Activated T-cell treated with anti-CD3 and anti-CD28 coated beads, Interleukin-2, amount 50 U/mL, for 4 hours (primary cell): ENCODE results near the gene SPSB2. TPM values are rescaled to one million over a fixed set of nuclear protein-coding genes. Genes with fewer than 3 reads are reported as not detected.

Source experiments
- ATAC-seq, 2 donors: fragments of 200-7000 bp; cut with Tn5 transposase; one replicate each; pipeline ENCODE4 v1.10.0; 2021
- DNase-seq: peaks from one replicate; pipeline ENCODE4 v3.0.0-alpha.2; 2020
- H3K27me3 Mint-ChIP-seq: one replicate; pipeline ENCODE4 v1.8.0; 2021; ENCODE audit warnings: low read depth, mixed read lengths
- H3K36me3 Mint-ChIP-seq: one replicate; pipeline ENCODE4 v1.8.0; 2022; ENCODE audit warnings: mixed read lengths; ENCODE audit not compliant: insufficient read depth
- H3K4me1 Mint-ChIP-seq: one replicate; pipeline ENCODE4 v1.8.0; 2021; ENCODE audit warnings: low read depth, mixed read lengths
- H3K4me3 Mint-ChIP-seq: one replicate; pipeline ENCODE4 v1.8.0; 2021; ENCODE audit warnings: mild to moderate bottlenecking, moderate library complexity, mixed read lengths
- H3K9me3 Mint-ChIP-seq: one replicate; pipeline ENCODE4 v1.8.0; 2021; ENCODE audit warnings: mixed read lengths
- total RNA-seq, 3 donors: library from RNA; stranded (reverse); gene quantifications; one replicate each; pipeline ENCODE4 v1.2.1, GENCODE V29; 2021

Gene SPSB2, protein sequence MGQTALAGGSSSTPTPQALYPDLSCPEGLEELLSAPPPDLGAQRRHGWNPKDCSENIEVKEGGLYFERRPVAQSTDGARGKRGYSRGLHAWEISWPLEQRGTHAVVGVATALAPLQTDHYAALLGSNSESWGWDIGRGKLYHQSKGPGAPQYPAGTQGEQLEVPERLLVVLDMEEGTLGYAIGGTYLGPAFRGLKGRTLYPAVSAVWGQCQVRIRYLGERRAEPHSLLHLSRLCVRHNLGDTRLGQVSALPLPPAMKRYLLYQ
- 1 to 10 TPM; 5.6 to 8.5 (median 6.7) TPM for total RNA-seq

DNA sequence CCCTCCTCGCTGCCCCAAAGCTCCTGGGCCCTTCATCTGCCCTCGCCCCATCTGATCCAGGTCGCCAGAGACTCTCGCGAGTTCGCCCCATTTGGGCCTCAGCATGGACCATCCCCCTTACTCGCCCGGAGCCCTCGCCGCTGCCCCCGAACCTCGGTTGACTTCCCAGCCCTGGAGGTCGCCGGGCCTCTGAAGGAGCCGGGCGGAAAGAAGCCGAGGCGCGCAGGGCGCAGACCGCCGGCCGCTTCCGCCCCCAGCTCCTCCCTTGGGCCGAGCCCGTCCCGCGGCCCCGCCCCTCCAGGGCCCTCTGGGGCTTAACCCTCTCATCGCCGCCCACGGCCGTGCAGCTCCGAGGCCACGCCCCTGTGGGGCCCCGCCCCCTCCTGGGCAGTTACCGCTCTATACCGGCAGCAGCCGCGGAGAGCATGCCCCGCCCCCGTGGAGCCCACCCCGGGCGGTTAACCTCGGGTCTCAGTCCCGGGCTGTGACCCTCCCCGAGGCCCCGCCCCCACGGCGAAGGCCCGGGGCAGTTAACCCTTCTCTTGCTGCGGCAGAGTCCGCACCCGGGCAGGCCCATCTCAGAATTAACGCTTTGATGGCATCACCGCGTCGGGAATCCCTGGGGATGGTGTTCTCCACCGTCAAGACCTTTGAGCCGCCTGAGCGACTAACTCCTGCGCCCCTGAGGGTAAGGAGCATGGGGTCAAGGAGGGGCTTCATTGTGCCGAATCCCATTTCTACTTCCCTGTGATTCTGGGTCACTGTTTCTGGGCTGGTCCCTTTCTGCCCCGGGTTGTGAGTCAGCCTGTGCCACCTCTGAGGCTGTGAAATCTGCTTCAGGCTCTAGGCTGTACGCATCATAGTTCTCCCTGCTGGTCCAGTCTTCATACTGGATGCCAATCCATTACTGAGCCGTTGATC, at the start of gene SPSB2:
SPSB2 (minus strand) TSS at position 210 of the 921 bp plus-strand sequence. CDS start 402 bp downstream, outside the sequence.
- peak within 1 kb of the TSS; percentile 92 for H3K4me3 Mint-ChIP-seq
- peaks cover 26% of the 10 kb centered on the region for H3K36me3 Mint-ChIP-seq
- ATAC-seq = peak; percentile 81 to 83
- no peaks in the 10 kb centered on the region for H3K9me3 Mint-ChIP-seq
- peaks cover 45% of the 10 kb centered on the region for H3K4me1 Mint-ChIP-seq
- peak; percentile 99 for DNase-seq
- no peaks in the 10 kb centered on the region for H3K27me3 Mint-ChIP-seq

DNA sequence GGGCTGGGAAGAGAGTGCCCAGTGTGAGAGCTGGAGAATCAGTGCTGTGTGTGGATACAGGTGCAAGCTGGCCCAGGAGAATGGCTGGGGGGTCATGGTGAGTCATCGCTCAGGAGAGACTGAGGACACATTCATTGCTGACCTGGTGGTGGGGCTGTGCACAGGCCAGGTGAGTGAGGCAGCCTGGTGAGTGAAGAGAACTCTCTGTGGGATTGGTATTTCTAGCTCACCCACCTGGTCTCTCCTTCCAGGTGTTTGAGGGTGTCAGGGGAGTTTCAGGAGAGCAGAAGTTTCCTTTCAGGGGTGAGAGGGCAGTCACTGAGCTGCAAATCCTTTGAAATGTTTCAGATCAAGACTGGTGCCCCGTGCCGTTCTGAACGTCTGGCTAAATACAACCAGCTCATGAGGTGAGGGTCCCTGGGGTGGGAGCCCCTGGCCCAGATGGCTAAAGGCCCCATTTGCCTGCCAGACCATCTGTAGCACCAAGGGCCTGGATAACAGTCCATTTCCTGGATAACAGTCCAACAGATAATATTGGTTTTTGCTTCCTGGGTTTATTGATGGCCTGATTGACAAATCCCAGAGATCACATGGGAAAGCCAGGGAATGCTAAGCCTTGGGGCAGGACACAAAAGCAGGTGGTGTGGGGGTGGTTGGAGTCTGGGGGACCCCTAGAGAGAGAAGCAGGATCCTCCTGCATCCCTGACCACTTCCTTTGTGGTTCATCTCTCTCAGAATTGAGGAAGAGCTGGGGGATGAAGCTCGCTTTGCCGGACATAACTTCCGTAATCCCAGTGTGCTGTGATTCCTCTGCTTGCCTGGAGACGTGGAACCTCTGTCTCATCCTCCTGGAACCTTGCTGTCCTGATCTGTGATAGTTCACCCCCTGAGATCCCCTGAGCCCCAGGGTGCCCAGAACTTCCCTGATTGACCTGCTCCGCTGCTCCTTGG, 49.2 kb upstream of the SPSB2 start:
- Mint-ChIP-seq H3K27me3 (no peaks in the 10 kb centered on the region), H3K4me1 (peaks cover 31% of the 10 kb centered on the region), H3K9me3 (no peaks in the 10 kb centered on the region), H3K36me3 (peaks cover 14% of the 10 kb centered on the region), H3K4me3 (no peak overlapping the region)
- no peak for ATAC-seq
- DNase-seq = no peak

DNA sequence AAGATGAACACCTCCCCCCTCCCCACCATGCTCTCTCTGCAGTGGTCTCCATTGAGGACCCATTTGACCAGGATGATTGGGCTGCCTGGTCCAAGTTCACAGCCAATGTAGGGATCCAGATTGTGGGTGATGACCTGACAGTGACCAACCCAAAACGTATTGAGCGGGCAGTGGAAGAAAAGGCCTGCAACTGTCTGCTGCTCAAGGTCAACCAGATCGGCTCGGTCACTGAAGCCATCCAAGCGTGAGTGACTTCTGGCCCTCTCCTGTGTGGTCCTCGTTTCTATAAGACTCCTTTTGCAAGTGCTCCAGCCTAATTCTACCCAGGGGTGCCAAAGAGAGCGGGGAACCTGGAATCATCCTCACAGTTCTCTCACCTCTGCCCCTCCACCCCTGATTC, 48.4 kb upstream of the SPSB2 start:
- no peak overlapping the region for H3K4me3 Mint-ChIP-seq
- peaks cover 18% of the 10 kb centered on the region for H3K36me3 Mint-ChIP-seq
- ATAC-seq (no peak), DNase-seq (no peak)
- no peaks in the 10 kb centered on the region for H3K27me3 Mint-ChIP-seq
- no peaks in the 10 kb centered on the region for H3K9me3 Mint-ChIP-seq
- peaks cover 27% of the 10 kb centered on the region for H3K4me1 Mint-ChIP-seq

DNA sequence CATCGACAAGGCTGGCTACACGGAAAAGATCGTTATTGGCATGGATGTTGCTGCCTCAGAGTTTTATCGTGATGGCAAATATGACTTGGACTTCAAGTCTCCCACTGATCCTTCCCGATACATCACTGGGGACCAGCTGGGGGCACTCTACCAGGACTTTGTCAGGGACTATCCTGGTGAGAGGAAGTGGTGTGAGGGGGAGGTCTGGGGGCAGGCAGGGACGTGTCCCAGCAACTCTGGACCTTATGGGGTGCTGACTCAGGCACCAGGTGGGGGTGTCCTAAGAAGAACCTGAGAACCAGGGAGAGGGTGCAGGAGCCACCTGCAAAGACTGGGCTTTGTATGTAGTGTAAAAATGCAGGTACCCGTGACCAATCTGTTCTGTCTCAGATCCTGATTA, 46.5 kb upstream of the SPSB2 start:
- DNase-seq (no peak), ATAC-seq (no peak)
- H3K9me3 Mint-ChIP-seq = no peaks in the 10 kb centered on the region
- peaks cover 29% of the 10 kb centered on the region for H3K4me1 Mint-ChIP-seq
- no peak overlapping the region for H3K4me3 Mint-ChIP-seq
- H3K36me3 Mint-ChIP-seq = peaks cover 21% of the 10 kb centered on the region
- no peaks in the 10 kb centered on the region for H3K27me3 Mint-ChIP-seq

DNA sequence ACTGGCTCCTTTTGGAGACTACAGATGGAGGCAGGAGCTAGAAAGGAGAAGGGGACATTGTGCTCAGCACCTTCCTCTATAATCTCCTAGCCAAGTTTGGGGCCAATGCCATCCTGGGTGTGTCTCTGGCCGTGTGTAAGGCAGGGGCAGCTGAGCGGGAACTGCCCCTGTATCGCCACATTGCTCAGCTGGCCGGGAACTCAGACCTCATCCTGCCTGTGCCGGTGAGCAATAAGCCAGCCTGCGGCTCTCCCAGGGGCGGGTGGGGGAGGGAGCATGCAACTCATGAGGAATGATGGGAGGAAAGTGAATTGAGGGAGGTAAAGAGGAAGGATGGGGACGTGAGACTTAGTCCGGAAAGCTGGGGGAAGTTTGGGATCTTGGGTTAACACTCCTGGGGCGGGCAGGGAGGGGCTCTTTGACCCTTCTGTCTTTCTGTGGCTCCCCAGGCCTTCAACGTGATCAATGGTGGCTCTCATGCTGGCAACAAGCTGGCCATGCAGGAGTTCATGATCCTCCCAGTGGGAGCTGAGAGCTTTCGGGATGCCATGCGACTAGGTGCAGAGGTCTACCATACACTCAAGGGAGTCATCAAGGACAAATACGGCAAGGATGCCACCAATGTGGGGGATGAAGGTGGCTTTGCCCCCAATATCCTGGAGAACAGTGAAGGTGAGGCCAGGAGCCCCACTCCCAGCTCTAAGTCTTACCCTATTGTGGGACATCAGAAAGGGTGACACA, 44.6 kb upstream of the SPSB2 start:
- H3K4me3 Mint-ChIP-seq = no peak overlapping the region
- no peaks in the 10 kb centered on the region for H3K9me3 Mint-ChIP-seq
- ATAC-seq (no peak), DNase-seq (no peak)
- H3K27me3 Mint-ChIP-seq = no peaks in the 10 kb centered on the region
- H3K4me1 Mint-ChIP-seq = peaks cover 30% of the 10 kb centered on the region
- peaks cover 19% of the 10 kb centered on the region for H3K36me3 Mint-ChIP-seq

DNA sequence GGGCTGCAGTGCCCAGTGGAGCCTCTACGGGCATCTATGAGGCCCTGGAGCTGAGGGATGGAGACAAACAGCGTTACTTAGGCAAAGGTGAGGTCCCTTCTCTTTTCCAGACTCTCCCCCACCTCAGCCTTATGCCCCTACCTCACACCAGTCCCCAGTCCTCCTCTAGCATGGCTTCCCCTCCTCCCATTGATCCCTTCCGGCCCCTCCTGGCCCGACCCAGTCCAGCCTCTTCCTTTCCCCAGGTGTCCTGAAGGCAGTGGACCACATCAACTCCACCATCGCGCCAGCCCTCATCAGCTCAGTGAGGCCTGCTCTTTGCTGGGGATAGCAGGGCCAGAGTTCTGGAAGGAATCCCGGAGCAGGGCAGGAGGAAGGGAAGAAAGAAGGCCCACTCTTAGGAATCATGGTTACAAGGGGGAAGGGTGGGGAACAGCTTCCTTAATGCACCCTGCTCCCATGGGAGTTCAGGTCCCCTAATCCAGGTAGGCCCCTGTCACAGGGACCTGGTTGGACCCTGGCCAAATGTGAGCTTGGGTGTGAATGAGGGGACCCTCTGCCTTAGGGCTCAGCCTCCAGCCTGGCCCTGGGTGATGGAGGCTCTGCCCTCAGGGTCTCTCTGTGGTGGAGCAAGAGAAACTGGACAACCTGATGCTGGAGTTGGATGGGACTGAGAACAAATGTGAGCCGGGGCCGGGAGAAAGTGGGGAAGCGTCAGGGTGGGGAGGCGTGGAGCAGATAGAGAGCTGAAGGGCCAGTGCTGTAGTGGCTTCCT, 43.5 kb upstream of the SPSB2 start:
- ATAC-seq = no peak
- peak overlapping the region; percentile 92 for H3K4me3 Mint-ChIP-seq
- H3K27me3 Mint-ChIP-seq = no peaks in the 10 kb centered on the region
- H3K36me3 Mint-ChIP-seq = peaks cover 17% of the 10 kb centered on the region
- peaks cover 32% of the 10 kb centered on the region for H3K4me1 Mint-ChIP-seq
- no peak for DNase-seq
- no peaks in the 10 kb centered on the region for H3K9me3 Mint-ChIP-seq

DNA sequence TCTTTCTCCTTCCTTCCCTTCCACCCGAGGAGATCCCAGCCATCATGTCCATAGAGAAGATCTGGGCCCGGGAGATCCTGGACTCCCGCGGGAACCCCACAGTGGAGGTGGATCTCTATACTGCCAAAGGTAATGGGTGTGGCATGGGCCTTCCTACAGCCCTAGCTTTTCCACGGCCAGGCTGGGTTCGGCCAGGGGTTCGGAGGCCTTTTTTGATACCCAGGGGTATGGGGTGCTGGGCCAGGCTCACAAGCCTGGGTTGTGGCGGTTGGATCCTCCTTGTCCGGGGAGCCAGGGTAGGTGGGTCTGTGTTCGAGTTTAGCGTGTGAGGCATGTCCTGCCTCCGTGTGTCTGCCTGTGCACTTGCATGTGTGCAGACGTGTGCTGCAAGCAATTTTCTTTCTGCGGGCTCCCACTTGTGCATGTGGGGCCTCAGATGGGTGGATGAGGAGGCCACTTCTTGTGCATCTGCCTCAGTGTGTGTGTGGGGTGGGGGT, 42.7 kb upstream of the SPSB2 start:
- no peaks in the 10 kb centered on the region for H3K9me3 Mint-ChIP-seq
- no peaks in the 10 kb centered on the region for H3K27me3 Mint-ChIP-seq
- peak overlapping the region; percentile 92 for H3K4me3 Mint-ChIP-seq
- ATAC-seq = no peak
- H3K4me1 Mint-ChIP-seq = peaks cover 32% of the 10 kb centered on the region
- DNase-seq = no peak
- peaks cover 17% of the 10 kb centered on the region for H3K36me3 Mint-ChIP-seq

DNA sequence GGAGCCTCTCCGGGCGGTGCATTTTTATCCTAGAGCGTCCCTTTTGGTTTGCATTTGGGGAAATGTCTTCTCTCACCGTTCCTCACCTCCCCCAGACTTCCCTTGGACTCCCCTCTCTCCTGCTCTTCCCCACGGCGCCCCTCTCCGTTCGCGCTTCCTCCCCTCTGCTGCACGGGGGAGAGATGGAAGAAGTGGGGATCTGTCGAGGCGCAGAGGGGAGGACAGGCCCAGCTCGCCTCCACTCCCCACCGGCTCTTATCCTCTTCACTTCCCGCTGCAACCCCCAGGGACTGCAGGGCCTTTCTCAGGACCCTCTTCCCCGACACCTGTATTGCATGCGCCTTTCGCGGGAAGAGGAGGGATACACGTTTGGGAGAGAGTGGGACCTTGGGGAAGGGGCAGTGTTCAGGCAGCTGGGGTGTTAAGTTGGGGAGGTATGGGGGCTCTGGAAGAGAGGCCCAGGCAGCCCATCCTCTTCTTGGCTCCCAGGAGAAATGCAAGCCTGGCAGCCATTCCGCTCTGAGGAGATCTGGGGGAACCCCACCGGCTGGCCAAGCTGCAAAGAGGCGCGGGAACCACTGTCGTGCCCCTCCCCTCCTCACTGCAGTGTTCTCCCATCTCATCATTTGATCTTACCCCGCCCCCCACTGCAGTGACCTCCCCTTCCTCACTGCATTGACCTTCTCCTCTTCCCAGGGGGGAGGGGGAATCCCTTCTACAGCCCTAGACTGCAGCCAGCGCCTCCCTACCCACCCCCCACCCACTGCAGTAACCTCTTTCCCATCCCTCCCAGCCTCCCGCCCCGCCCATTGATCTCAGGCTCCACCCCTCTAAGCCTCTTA, 42.1 kb upstream of the SPSB2 start:
- Mint-ChIP-seq H3K9me3 (no peaks in the 10 kb centered on the region), H3K4me3 (peak overlapping the region; percentile 92), H3K4me1 (peaks cover 32% of the 10 kb centered on the region), H3K36me3 (peaks cover 17% of the 10 kb centered on the region), H3K27me3 (no peaks in the 10 kb centered on the region)
- ATAC-seq (peak in 1 of 2 donors; percentile 0), DNase-seq (no peak)

DNA sequence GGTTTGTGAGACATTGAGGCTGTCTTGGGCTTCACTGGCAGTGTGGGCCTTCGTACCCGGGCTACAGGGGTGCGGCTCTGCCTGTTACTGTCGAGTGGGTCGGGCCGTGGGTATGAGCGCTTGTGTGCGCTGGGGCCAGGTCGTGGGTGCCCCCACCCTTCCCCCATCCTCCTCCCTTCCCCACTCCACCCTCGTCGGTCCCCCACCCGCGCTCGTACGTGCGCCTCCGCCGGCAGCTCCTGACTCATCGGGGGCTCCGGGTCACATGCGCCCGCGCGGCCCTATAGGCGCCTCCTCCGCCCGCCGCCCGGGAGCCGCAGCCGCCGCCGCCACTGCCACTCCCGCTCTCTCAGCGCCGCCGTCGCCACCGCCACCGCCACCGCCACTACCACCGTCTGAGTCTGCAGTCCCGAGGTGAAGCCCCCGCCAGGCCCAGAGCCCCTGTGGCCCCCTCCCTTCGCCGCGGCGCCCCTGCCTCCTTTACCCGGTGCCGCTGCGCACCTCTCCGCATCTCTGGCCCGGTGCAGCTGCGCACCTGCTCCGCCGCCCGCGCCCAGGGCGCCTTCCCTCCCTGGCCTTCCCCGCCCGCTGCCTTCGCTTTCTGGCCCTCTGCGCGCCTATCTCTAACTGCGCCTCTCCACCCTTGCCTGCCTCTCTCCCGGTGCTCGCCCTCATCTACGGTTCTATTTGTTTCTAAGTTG, 41.3 kb upstream of the SPSB2 start, which contains the start of gene ENO2:
ENO2 (plus strand) TSS at position 335 of the 701 bp plus-strand sequence. CDS start 1,253 bp downstream, outside the sequence.
- peak; percentile 85 for DNase-seq
- H3K36me3 Mint-ChIP-seq = peaks cover 9% of the 10 kb centered on the region
- no peaks in the 10 kb centered on the region for H3K27me3 Mint-ChIP-seq
- no peaks in the 10 kb centered on the region for H3K9me3 Mint-ChIP-seq
- peaks cover 31% of the 10 kb centered on the region for H3K4me1 Mint-ChIP-seq
- ATAC-seq = peak; percentile 96
- peak within 1 kb of the TSS; percentile 92 for H3K4me3 Mint-ChIP-seq

DNA sequence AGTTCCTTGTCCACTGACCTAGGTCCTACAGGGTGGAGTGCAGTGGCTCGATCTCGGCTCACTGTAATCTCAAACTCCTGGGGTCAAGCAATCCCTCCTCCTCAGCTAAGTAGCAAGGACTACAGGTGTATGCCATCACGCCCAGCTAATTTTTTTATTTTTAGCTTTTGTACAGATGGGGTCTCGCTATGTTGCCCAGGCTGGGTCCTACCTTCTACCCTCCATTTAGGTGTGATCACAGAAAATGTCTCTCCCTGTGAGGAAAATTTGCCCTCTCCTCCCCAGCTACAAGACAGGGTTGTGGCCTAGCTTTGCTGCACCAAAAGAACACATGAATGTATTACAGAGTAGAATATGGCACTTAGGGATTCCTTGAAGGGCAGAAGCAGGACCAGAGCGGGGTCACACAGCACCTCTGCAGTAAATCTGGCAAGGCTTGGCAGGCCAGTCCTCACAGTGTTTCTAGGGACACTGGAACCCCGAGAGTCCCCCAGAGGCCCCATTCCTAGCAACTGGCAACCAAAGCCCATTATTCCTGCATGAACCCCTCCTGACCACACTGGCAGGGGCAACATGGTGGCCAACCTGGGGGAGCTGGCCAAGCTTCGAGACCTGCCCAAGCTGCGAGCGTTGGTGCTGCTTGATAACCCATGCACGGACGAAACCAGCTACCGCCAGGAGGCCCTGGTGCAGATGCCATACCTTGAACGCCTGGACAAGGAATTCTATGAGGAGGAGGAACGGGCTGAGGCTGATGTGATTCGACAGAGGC, 39.2 kb upstream of the SPSB2 start:
- H3K4me3 Mint-ChIP-seq = peak overlapping the region; percentile 66
- peaks cover 29% of the 10 kb centered on the region for H3K4me1 Mint-ChIP-seq
- peaks cover 7% of the 10 kb centered on the region for H3K36me3 Mint-ChIP-seq
- no peaks in the 10 kb centered on the region for H3K9me3 Mint-ChIP-seq
- no peak for DNase-seq
- no peak for ATAC-seq
- no peaks in the 10 kb centered on the region for H3K27me3 Mint-ChIP-seq
